ENCODE measurements around the gene PIP5K1C. TPM values are rescaled to one million over a fixed set of nuclear protein-coding genes. Genes with fewer than 3 reads are reported as not detected.

Gene PIP5K1C
- total RNA-seq, 1 donor from 2014 or later: 8.6 TPM

DNA sequence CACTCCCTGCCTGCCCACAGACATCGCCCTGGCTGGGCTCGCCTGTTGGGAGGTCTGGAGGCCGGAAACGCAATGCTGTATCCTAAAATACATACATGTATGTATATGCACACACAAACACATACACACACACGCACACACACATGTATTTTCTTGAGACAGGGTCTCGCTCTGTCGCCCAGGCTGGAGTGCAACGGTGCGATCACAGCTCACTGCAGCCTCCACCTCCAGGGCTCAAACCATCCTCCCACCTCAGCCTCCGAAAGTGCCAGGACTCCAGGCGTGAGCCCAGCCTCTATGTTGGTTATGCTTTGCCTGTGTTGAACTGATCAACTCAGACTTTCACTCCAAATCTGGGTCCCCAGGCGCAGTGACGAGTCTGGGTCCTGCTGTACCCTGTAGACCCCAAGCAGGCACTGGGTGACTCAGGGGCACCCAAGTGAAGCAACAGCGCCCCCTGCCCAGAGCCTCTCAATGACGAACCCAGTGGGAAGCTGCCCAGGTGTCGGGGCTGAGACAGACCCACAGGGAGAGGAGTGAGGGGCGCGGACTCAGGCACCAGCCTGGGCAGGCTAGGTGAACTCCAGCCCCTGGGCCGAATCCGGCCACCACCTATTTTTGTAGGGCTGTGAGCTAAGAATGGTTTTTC is 46.3 kb downstream of the PIP5K1C start:
- Histone ChIP-seq H3K27me3 (no peaks in the 10 kb centered on the region), H3K9me3 (ENCODE audit: low read depth) (no peaks in the 10 kb centered on the region), H3K4me2 (no peak overlapping the region), H3K27ac (no peak overlapping the region), H4K20me1 (ENCODE audit: low read depth) (peaks cover 5% of the 10 kb centered on the region), H3F3A (ENCODE audit: low read depth) (no peaks in the 10 kb centered on the region), H3K4me3 (no peak overlapping the region), H2AFZ (replicated peaks) (no peak overlapping the region), H3K36me3 (no peaks in the 10 kb centered on the region), H3K9ac (no peak overlapping the region), H3K4me1 (no peaks in the 10 kb centered on the region), H3K79me2 (ENCODE audit: low read depth) (no peaks in the 10 kb centered on the region)
- H3K4me1 Mint-ChIP-seq: no peaks in the 10 kb centered on the region
- H3K36me3 Mint-ChIP-seq: peaks cover 4% of the 10 kb centered on the region
- TF ChIP-seq EZH2phosphoT487 (IDR thresholded peaks at IDR 0.05): no peak
- TF ChIP-seq, protein P1, sequence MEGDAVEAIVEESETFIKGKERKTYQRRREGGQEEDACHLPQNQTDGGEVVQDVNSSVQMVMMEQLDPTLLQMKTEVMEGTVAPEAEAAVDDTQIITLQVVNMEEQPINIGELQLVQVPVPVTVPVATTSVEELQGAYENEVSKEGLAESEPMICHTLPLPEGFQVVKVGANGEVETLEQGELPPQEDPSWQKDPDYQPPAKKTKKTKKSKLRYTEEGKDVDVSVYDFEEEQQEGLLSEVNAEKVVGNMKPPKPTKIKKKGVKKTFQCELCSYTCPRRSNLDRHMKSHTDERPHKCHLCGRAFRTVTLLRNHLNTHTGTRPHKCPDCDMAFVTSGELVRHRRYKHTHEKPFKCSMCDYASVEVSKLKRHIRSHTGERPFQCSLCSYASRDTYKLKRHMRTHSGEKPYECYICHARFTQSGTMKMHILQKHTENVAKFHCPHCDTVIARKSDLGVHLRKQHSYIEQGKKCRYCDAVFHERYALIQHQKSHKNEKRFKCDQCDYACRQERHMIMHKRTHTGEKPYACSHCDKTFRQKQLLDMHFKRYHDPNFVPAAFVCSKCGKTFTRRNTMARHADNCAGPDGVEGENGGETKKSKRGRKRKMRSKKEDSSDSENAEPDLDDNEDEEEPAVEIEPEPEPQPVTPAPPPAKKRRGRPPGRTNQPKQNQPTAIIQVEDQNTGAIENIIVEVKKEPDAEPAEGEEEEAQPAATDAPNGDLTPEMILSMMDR (IDR thresholded peaks at IDR 0.05): peak; percentile 33
- H3K9me3 Mint-ChIP-seq: no peaks in the 10 kb centered on the region
- DNase-seq (ENCODE audit: low spot score): peak; percentile 29
- H3K27me3 Mint-ChIP-seq (ENCODE audit: insufficient read depth, low read depth): peaks cover 7% of the 10 kb centered on the region
- no peak overlapping the region for H3K27ac Mint-ChIP-seq
- H3K4me3 Mint-ChIP-seq: no peak overlapping the region

DNA sequence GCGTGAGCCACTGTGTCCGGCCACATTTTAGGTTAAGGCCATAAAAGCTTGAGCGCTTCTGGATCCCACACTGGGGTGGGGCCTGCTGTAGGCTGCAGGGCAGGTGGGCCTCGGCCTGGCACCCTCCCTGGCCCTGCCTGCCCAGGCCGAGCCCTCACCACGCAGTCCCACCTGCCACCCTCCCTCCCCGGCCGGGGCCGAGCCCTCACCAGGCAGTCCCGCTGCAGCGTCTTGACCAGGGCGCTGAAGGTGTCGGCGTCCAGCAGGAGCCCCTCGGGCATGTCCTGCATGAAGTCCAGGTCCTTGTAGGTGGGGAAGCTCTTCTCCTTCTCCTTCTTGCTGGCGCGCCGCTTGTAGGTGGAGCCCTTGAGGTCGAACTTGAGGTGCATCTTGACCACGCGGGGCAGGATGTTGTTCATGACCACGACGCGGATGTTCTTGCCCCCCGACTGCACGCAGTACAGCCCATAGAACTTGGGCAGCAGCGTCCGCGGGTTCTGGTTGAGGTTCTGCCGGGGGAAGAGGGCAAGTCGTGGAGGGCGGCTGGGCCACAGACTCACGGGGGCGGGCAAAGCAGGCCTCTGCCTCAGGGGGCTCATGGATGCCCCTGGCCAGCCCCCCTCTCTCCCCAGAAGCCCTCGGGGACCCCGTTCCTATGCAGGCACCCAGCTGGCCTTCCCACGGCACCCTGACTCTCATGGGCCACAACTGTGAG is 47.0 kb downstream of the PIP5K1C start:
- no peak overlapping the region for H3K27ac ChIP-seq
- H3K36me3 Mint-ChIP-seq: peaks cover 4% of the 10 kb centered on the region
- H3K27me3 ChIP-seq: no peaks in the 10 kb centered on the region
- H3K4me3 ChIP-seq: no peak overlapping the region
- no peaks in the 10 kb centered on the region for H3K36me3 ChIP-seq
- no peaks in the 10 kb centered on the region for H3K4me1 Mint-ChIP-seq
- no peak overlapping the region for H2AFZ ChIP-seq (replicated peaks)
- H3K9me3 Mint-ChIP-seq: no peaks in the 10 kb centered on the region
- H3K9me3 ChIP-seq (ENCODE audit: low read depth): no peaks in the 10 kb centered on the region
- no peak overlapping the region for H3K27ac Mint-ChIP-seq
- no peaks in the 10 kb centered on the region for H3K79me2 ChIP-seq (ENCODE audit: low read depth)
- peaks cover 7% of the 10 kb centered on the region for H3K27me3 Mint-ChIP-seq (ENCODE audit: insufficient read depth, low read depth)
- H3F3A ChIP-seq (ENCODE audit: low read depth): no peaks in the 10 kb centered on the region
- no peak overlapping the region for H3K4me3 Mint-ChIP-seq
- peaks cover 5% of the 10 kb centered on the region for H4K20me1 ChIP-seq (ENCODE audit: low read depth)
- no peak overlapping the region for H3K4me2 ChIP-seq
- no peaks in the 10 kb centered on the region for H3K4me1 ChIP-seq
- no peak overlapping the region for H3K9ac ChIP-seq
- no peak for DNase-seq (ENCODE audit: low spot score)
- TF ChIP-seq EZH2phosphoT487 (IDR thresholded peaks at IDR 0.05): no peak
- TF ChIP-seq, protein P1 (IDR thresholded peaks at IDR 0.05): no peak
- no peak for TF ChIP-seq EZH2 (IDR thresholded peaks at IDR 0.05)

DNA sequence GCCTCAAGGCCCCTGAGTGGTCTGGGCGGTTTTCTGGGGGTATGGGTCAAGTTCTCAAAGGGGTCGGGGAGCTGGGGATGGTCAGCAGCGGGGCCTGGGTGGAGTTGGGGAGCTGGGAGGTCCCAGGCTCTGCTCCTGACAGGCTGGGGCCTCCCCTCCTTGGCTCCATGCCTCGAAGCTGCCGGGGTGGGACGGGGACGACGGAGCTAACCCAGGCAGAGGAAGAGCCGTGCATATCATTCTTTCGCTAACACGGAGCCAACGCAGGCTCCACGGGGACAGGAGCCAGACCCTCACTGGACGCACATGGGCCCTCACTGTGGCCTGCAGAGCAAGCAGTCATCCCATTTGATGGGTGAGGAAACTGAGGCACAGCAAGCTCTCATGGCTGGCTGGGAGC is 47.8 kb downstream of the PIP5K1C start:
- Mint-ChIP-seq H3K36me3 (peaks cover 4% of the 10 kb centered on the region), H3K9me3 (no peaks in the 10 kb centered on the region), H3K27ac (no peak overlapping the region), H3K4me1 (no peaks in the 10 kb centered on the region), H3K27me3 (ENCODE audit: insufficient read depth, low read depth) (peaks cover 4% of the 10 kb centered on the region), H3K4me3 (no peak overlapping the region)
- no peaks in the 10 kb centered on the region for H3K27me3 ChIP-seq
- H3F3A ChIP-seq (ENCODE audit: low read depth): no peaks in the 10 kb centered on the region
- peaks cover 7% of the 10 kb centered on the region for H4K20me1 ChIP-seq (ENCODE audit: low read depth)
- H3K9ac ChIP-seq: no peak overlapping the region
- no peak overlapping the region for H3K4me3 ChIP-seq
- no peaks in the 10 kb centered on the region for H3K4me1 ChIP-seq
- DNase-seq (ENCODE audit: low spot score): no peak
- H3K4me2 ChIP-seq: no peak overlapping the region
- no peak overlapping the region for H3K27ac ChIP-seq
- no peaks in the 10 kb centered on the region for H3K79me2 ChIP-seq (ENCODE audit: low read depth)
- H3K36me3 ChIP-seq: no peaks in the 10 kb centered on the region
- no peaks in the 10 kb centered on the region for H3K9me3 ChIP-seq (ENCODE audit: low read depth)
- no peak overlapping the region for H2AFZ ChIP-seq (replicated peaks)
- TF ChIP-seq EZH2phosphoT487 (IDR thresholded peaks at IDR 0.05) (no peak), EZH2 (IDR thresholded peaks at IDR 0.05) (no peak)
- TF ChIP-seq, protein P1 (IDR thresholded peaks at IDR 0.05): no peak
